ENCODE measurements around the gene PLA1A.
"Not testable (repeated sequence)": the region's sequence is repeated elsewhere in the genome, so short reads cannot be mapped to it uniquely, and the experiment has no call there.

The PLA1A gene

DNA sequence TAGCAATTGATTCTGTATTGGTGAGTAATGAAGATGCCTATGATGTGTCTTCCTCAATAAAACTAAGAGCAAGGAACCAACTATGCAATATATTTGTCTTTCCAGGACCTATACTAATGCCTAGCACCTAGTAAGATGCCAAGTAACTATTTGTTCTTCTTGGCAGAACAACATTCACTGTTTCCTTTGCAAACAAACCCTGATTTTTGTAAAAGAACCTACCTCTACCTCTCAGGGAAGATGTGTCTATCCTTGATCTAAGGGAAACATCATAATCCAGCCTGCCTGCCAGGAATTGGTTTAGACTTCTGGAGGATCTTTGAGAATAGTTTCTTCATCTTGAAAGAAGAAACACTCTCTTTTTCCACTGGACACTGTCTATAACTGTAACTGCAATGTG lies 22.2 kb upstream of the PLA1A start:
- DNase-seq, result no peak

- peak in 30 of 58 donors; percentile 7 to 72 (median 26) for DNase-seq
Measured at GRCh38 chr3:119579366-119580066, 18.2 kb upstream of the PLA1A start, which contains the start of gene ADPRH. TSS of gene ADPRH (plus strand) at chr3:119579492. CDS start at chr3:119582170, 2,678 bp downstream.

DNA sequence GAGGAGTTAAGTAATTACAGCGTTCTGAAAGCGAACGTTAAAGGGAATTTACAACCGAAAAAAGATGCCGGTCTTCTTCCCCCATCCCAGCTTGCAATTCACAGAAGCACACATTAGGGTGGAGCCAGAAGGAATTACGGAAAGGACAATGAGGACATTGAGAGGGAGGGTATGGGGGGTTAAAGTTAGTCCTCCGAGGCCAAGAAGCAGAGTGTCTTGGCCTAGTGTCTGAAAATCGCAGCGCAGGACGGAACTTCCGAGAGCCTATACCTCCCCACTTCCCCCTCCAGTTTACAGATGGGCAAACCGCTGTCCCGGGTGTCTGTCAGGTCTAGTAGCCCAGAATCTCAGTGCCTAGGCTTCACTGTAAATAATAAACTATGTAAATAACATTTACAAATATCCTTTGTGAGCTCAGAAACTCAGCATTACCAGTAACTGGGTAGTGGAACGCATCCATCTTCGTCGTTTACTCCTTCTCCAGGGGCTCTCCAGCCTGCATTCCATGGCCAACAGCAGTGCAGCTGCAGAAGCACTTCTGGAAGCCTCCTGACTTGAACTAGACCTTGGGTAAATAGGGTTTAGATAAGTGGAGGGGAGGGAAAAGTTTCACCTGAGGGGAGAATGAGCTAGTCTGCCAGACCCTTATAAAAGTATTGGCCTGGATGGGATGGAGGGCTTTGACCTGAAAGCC lies 17.5 kb upstream of the PLA1A start:
- DNase-seq, result peak in 2 of 58 donors; percentile 9 to 13

GRCh38 chr3:119582178-119582577 lies 15.5 kb upstream of the PLA1A start:
- DNase-seq, result no peak

DNA sequence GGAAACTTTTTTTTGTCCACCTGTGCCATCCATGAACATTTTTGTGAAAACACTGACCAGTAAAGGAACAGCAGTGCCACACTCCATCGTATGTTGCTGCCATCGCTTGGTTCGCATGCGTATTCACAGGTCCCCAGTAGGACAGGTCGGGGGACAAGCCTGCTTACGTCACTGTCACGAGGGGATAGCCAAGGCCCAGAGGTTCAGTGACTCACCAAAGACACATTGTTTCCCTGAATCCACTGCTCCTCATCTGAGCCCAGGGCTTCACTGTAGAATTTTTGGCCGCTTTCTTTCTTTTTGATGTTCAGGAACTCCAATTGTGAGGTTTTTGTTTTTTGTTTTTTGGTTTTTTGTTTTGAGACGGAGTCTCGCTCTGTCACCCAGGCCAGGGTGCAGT lies 12.5 kb upstream of the PLA1A start:
- DNase-seq, result no peak

- DNase-seq, result no peak
Measured at GRCh38 chr3:119585856-119586570, 11.7 kb upstream of the PLA1A start.

DNA sequence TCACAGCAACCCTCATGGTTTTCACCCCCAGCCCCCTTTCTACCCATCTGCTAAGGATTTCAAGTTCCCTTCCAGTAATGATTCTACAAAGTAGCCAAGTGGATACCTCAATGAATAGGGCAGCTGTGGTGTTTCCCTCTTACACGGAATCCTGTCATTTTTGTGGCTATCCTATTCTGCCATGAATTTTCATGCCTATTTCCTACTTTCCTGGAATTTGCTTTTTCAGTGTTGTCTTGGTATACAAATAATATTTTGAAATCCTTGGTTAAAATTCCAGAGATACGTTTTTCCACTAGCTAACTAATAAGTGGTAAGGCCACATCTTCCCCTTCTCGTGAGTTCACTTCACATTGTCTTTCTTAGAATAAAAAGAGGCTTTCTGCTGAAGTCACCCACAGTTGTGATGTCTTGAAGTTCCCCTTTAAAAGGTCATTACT lies 10.9 kb upstream of the PLA1A start:
- no peak for DNase-seq

GRCh38 chr3:119588112-119588511 lies 9.6 kb upstream of the PLA1A start:
- peak in 5 of 58 donors; percentile 7 to 26 (median 10) for DNase-seq

- peak in 1 of 58 donors; percentile 11 for DNase-seq
Measured at GRCh38 chr3:119589102-119589773, 8.4 kb upstream of the PLA1A start.

DNA sequence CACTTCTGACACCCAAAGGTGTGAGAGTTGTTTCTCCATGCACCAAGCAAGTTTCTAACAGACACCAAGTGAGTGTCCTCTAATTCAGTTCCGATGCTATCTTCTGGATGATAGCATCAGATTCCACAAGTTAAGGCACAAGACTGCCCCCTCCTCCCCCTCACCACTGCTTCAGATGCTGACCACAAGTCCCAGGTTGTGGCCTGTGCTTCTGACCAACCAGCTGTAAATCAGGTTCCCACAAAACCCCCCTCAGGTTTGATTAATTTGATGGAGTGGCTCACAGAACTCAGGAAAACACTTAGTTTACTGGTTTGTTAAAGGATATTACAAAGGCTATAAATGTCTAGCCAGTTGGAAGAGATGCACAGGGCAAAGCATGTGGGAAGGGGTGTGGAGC lies 7.0 kb upstream of the PLA1A start:
- no peak for DNase-seq

DNA sequence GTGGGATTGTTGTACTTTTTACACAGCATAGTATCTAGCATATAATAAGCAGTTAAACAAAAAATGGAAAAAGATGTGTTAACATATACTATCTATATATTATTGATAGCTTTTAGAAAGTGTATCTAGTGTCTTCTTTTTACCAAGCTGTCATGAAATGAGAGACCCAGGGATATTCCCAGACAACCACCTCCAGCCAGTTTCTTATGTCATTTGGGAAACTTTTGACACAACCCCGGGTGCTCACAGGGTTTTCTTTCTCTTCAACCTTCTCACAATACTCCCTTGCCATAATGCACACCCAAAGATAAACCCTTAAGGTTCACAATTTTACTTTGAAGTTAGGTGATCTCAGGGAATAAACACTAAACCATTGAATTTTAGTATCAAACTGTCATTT lies 4.8 kb upstream of the PLA1A start:
- DNase-seq, result no peak

DNA sequence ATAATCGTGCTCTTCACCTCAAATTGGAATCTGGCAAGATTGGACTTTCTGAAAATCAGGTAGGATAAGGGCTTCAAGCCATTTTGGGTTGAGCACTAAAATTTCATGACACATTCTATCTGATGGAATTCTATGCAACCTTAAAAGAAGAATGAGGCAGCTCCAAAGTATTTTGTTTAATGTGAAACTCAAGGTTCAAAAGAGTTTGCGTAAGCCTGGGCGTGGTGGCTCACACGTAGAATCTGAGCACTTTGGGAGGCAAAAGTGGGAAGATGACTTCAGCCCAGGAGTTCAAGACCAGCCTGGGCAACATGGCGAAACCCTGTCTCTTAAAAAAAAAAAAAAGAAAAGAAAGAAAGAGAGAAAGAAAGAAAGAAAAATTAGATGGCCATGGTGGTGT lies 3.6 kb upstream of the PLA1A start:
- DNase-seq, result no peak

DNA sequence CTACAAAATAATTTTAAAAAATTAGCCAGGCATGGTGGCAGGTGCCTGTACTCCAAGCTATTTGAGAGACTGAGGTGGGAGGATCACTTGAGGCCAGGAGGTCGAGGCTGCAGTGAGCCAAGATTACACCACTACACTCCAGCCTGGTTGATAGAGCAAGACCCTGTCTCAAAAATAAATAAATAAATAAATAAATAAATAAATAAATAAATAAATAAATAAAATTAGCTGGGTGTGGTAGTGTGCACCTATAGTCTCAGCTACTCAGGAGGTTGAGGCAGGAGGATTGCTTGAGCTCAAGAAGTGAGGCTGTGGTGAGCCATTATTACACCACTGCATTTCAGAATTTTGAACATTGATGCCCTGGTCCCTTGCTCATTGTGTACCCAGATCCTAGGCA lies 2.8 kb upstream of the PLA1A start:
- DNase-seq, result not testable (repeated sequence)

GRCh38 chr3:119595639-119596334 lies 1.9 kb upstream of the PLA1A start:
- DNase-seq, result peak in 2 of 58 donors; percentile 7 to 34

DNA sequence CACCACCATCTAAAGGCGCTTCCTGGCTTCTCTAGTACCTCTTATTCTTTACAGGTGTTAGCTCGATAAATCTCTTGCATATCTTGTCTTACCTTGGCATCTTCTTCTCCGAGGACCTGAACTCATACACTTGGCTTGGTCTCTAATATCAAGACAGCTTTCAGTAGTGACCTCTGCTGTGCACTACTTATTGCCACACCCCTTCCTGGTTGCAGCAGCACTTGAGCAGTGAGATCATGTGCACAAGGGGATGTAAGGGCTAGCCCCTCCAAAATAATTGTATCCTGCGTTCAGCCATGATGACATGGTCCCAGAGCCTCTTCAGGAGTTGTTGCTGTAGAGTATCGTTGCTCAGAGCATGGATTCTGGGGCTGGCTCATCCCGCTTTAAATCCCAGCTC lies 1.3 kb upstream of the PLA1A start:
- no peak for DNase-seq

GRCh38 chr3:119598410-119599098 lies 869 bp downstream of the PLA1A start:
- DNase-seq, result no peak

- no peak for DNase-seq
Measured at GRCh38 chr3:119599558-119600174, 2.0 kb downstream of the PLA1A start.

DNA sequence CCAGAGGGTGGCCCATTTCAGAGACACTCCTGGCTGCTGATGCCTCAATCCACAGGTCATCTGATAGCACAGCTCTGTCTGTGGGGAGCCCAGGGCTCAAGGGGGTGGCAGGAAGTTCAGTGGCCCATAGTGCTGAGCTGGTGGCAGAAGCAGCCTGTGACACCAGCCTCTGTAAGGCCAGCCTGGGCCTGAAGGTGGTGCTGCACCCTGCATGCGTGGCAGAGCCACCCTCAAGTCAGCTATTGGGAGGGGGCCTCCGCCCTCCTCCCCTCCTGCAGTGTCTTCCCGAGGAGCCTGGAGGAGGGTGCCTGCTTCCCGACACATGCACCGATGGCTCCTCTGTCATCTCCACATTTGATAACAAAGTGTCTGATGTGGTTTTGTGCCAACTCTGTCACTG lies 3.0 kb downstream of the PLA1A start:
- no peak for DNase-seq

GRCh38 chr3:119601154-119601553 lies 3.5 kb downstream of the PLA1A start:
- no peak for DNase-seq

GRCh38 chr3:119602676-119603075 lies 5.0 kb downstream of the PLA1A start:
- DNase-seq, result no peak
